Smooth muscle cell (in vitro differentiated cells): ENCODE data around the gene SLITRK3. TPM values are rescaled to one million over a fixed set of nuclear protein-coding genes. Genes with fewer than 3 reads are reported as not detected.

Experiments
- DNase-seq: peaks from one replicate; lab custom pipeline; 2025; ENCODE audit not compliant: unreplicated experiment; lab: John Stamatoyannopoulos, UW
- H2AFZ ChIP-seq: fragments of 200-600 bp; sonication (generic); 2 replicates; pipeline ENCODE4 v1.6.0; 2016; ENCODE audit warnings: antibody characterized with exemption, low read depth, mild to moderate bottlenecking
- H3F3A ChIP-seq: fragments of 200-600 bp; sonication (generic); 2 replicates; pipeline ENCODE4 v1.6.0; 2017; ENCODE audit warnings: antibody characterized with exemption, low read depth
- H3K27ac ChIP-seq: fragments of 200-600 bp; sonication (generic); 2 replicates; pipeline ENCODE4 v1.5.1; 2016; ENCODE audit warnings: low read depth, mild to moderate bottlenecking
- H3K27me3 ChIP-seq: fragments of 200-600 bp; sonication (generic); 2 replicates; pipeline ENCODE4 v1.6.1; 2016; ENCODE audit warnings: low read depth, mild to moderate bottlenecking
- H3K36me3 ChIP-seq: fragments of 200-600 bp; sonication (generic); 2 replicates; pipeline ENCODE4 v1.5.1; 2016; ENCODE audit warnings: low read depth
- H3K4me1 ChIP-seq: fragments of 200-600 bp; sonication (generic); 2 replicates; pipeline ENCODE4 v1.5.1; 2016; ENCODE audit warnings: low read depth
- H3K4me2 ChIP-seq: fragments of 200-600 bp; sonication (generic); 2 replicates; pipeline ENCODE4 v1.6.0; 2016; ENCODE audit warnings: mild to moderate bottlenecking
- H3K4me3 ChIP-seq: fragments of 200-600 bp; sonication (generic); 2 replicates; pipeline ENCODE4 v1.5.1; 2016; ENCODE audit warnings: mild to moderate bottlenecking
- H3K79me2 ChIP-seq: fragments of 200-600 bp; sonication (generic); 2 replicates; pipeline ENCODE4 v1.6.0; 2016; ENCODE audit warnings: low read depth, mild to moderate bottlenecking
- H3K9ac ChIP-seq: fragments of 200-600 bp; sonication (generic); 2 replicates; pipeline ENCODE4 v1.6.0; 2016; ENCODE audit warnings: low read depth
- H3K9me3 ChIP-seq: fragments of 200-600 bp; sonication (generic); replicated peaks from 2 replicates; pipeline ENCODE4 v1.5.1; 2016; ENCODE audit warnings: low read depth
- H4K20me1 ChIP-seq: fragments of 200-600 bp; sonication (generic); 2 replicates; pipeline ENCODE4 v1.6.0; 2016; ENCODE audit warnings: low read depth
- WGBS: methylation state at CpG from one replicate; pipeline ENCODE4 v1.1.7; 2016; ENCODE audit warnings: low lambda C conversion rate; 5-methylcytosine and 5-hydroxymethylcytosine counted together
- polyA plus RNA-seq: library from polyadenylated mRNA; unstranded; fragments of >200 nt; fragmentation: Nextera tagmentation; extraction: Ambion mirVana; gene quantifications from 2 replicates; pipeline ENCODE4 v1.2.1, GENCODE V29; 2016
- total RNA-seq: library from RNA; depleted of rRNA; stranded (reverse); fragments of >200 nt; gene quantifications from 2 replicates; pipeline ENCODE4 v1.2.3, GENCODE V29; 2014
- TF ChIP-seq, protein P1 (sequence below): fragments of 200-600 bp; sonication (generic); IDR thresholded peaks from 2 replicates; pipeline ENCODE4 v1.5.1; 2017; ENCODE audit warnings: borderline replicate concordance, mild to moderate bottlenecking, antibody characterized with exemption; ENCODE audit not compliant: insufficient read depth, poor library complexity, severe bottlenecking

Gene SLITRK3
- total and polyA plus RNA-seq, 2 experiments from 2014 or later: not detected

DNA sequence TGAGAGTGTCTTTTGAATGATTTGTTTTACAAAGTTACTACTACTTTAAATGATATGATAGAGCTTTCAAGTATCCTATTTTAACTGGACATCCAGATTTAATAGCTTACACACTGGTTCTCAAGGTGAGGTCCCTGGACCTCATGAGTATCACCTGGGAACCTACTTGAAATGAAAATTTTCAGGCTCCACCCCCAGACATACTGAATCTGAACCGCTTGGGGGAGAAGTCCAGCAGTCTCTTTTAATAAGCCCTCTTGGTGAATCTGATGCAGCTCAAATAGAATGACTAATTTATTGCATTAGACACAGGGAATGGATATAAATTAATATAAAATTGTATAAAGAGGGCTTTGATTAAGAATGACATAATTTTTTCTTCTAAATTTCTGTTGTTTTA, 29.4 kb upstream of the SLITRK3 start:
- Histone ChIP-seq H3K4me2 (no peak overlapping the region), H3F3A (no peaks in the 10 kb centered on the region), H4K20me1 (no peaks in the 10 kb centered on the region), H3K4me1 (no peaks in the 10 kb centered on the region), H3K27me3 (peaks cover 92% of the 10 kb centered on the region), H3K27ac (no peak overlapping the region), H3K9ac (no peak overlapping the region), H2AFZ (no peak overlapping the region), H3K4me3 (no peak overlapping the region), H3K9me3 (no peaks in the 10 kb centered on the region), H3K79me2 (no peaks in the 10 kb centered on the region), H3K36me3 (no peaks in the 10 kb centered on the region)
- TF ChIP-seq, protein P1, sequence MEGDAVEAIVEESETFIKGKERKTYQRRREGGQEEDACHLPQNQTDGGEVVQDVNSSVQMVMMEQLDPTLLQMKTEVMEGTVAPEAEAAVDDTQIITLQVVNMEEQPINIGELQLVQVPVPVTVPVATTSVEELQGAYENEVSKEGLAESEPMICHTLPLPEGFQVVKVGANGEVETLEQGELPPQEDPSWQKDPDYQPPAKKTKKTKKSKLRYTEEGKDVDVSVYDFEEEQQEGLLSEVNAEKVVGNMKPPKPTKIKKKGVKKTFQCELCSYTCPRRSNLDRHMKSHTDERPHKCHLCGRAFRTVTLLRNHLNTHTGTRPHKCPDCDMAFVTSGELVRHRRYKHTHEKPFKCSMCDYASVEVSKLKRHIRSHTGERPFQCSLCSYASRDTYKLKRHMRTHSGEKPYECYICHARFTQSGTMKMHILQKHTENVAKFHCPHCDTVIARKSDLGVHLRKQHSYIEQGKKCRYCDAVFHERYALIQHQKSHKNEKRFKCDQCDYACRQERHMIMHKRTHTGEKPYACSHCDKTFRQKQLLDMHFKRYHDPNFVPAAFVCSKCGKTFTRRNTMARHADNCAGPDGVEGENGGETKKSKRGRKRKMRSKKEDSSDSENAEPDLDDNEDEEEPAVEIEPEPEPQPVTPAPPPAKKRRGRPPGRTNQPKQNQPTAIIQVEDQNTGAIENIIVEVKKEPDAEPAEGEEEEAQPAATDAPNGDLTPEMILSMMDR: no peak
- WGBS: 59% methylated on average over 1 of the region's 1 CpG
- DNase-seq: no peak

DNA sequence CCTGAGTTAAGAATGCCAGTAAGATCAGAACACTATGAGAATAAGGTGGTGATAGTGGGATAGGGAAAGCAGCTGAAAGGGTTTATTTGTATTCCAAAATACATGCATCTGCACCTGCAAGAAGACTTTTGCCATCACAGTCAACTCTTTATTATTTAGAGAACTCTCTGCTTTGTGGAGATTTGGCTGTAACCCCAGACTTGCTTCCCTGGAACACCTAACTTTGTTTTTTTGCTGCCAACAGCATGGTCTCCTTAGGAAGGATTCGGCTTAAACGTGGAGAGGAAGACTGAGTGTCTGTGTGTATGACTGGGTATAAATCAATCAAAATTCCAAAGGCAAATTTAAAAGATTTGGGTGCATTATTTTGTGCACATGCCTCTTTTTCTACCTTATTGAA, 21.6 kb upstream of the SLITRK3 start:
- no peaks in the 10 kb centered on the region for H3K9me3 ChIP-seq
- peaks cover 82% of the 10 kb centered on the region for H3K27me3 ChIP-seq

DNA sequence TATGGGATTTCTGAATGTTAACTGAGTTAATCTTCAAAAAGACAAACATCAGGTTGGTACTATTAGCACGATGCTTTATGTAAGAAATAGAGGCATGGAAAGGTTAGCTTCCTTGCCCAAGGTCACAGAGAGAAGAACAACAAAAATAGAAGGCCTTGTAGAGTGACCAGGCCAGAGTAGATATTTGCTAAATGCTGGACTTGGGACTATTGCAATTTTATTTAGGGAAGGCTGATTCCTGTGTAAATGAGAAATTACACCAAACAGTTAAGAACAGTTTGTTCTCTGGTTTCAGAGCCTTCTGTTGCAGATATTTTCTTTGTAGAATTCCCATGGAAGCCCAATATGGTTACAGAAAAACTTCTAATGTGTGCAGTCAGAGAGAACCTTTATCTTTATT, 16.4 kb upstream of the SLITRK3 start:
- H3K27me3 ChIP-seq: peaks cover 55% of the 10 kb centered on the region
- no peaks in the 10 kb centered on the region for H3K36me3 ChIP-seq
- no peaks in the 10 kb centered on the region for H3K9me3 ChIP-seq
- WGBS: 86% methylated on average over 1 of the region's 1 CpG
- H2AFZ ChIP-seq: no peak overlapping the region
- H3K79me2 ChIP-seq: no peaks in the 10 kb centered on the region
- H4K20me1 ChIP-seq: no peaks in the 10 kb centered on the region
- no peak overlapping the region for H3K4me3 ChIP-seq
- DNase-seq: no peak
- no peaks in the 10 kb centered on the region for H3F3A ChIP-seq
- no peak overlapping the region for H3K4me2 ChIP-seq
- H3K9ac ChIP-seq: no peak overlapping the region
- TF ChIP-seq, protein P1: no peak
- no peaks in the 10 kb centered on the region for H3K4me1 ChIP-seq
- no peak overlapping the region for H3K27ac ChIP-seq

More for the DNA sequence above, 21.6 kb upstream of the SLITRK3 start:
- TF ChIP-seq, protein P1: no peak
- H3F3A ChIP-seq: no peaks in the 10 kb centered on the region
- no peak overlapping the region for H2AFZ ChIP-seq
- H3K9ac ChIP-seq: no peak overlapping the region
- no peaks in the 10 kb centered on the region for H3K79me2 ChIP-seq
- no peaks in the 10 kb centered on the region for H3K36me3 ChIP-seq
- WGBS: 80% methylated on average over 2 of the region's 2 CpGs
- H4K20me1 ChIP-seq: no peaks in the 10 kb centered on the region
- no peaks in the 10 kb centered on the region for H3K4me1 ChIP-seq
- no peak overlapping the region for H3K4me3 ChIP-seq
- no peak overlapping the region for H3K27ac ChIP-seq
- no peak overlapping the region for H3K4me2 ChIP-seq
- no peak for DNase-seq

DNA sequence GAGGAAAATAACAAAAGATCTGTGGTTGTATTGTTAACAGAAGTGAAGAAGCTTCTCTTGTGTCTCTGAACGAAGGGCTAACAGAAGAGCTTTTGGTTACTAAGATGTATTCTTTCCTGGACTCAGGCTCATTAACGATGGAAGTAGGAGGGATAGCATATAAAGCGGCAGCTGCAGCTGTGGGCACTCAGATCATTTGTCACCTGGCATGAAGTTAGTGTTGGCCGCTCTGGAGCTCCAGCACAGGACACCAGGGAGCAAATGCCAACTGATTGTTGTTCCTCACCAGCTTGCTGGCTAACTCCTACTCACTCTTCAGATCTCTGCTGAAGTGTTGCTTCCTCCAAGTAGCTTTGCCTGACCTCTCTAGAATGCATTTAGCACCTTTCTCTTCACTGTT, 15.5 kb upstream of the SLITRK3 start:
- Histone ChIP-seq H2AFZ (no peak overlapping the region), H3K79me2 (no peaks in the 10 kb centered on the region), H4K20me1 (no peaks in the 10 kb centered on the region), H3K27ac (no peak overlapping the region), H3F3A (no peaks in the 10 kb centered on the region), H3K36me3 (no peaks in the 10 kb centered on the region), H3K9ac (no peak overlapping the region), H3K4me3 (no peak overlapping the region), H3K9me3 (no peaks in the 10 kb centered on the region), H3K4me1 (no peaks in the 10 kb centered on the region), H3K4me2 (no peak overlapping the region), H3K27me3 (peaks cover 46% of the 10 kb centered on the region)
- DNase-seq: no peak
- TF ChIP-seq, protein P1: no peak
- WGBS: 89% methylated on average over 4 of the region's 4 CpGs
